Measurements from ENCODE around the gene MAP3K14. TPM values are rescaled to one million over a fixed set of nuclear protein-coding genes. Genes with fewer than 3 reads are reported as not detected.

MAP3K14 gene
- total and polyA plus RNA-seq, 5 experiments from 2014 or later: 0.73 to 37.8 (median 7.2) TPM

DNA sequence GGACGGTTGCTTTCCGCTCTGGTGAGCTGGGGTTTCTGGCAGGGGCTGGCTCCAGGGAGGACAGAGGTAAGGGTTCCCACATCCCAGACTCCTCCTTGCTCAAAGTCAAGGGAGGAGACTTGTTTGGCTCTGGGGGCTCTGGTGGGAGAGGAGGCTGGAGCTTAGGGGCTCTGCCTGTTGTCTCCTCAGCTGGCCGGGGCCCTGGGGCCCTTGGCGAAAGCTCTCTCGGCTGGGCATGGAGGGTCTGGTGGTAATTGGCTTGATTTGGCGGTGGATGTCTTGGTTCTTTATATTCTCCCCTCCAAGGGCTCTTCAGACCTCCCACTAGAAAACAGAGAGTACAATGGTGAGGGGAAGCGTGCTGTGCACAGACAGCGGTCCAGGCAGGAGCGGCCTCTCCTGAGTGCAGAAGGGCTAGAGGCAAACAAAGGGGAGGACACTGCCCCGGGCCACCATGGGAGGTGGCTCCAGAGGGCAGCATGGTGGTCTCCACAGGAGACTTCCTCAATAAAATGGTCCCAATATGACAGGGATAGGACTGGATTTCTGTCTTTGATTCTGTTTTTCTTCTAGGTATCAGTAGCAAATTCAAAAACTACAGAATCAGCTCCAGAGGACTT is 49.3 kb downstream of the MAP3K14 start:
- H3K27me3 Mint-ChIP-seq: no peaks in the 10 kb centered on the region
- H3K36me3 Mint-ChIP-seq: peaks cover 0 to 65% (median 5%) of the 10 kb centered on the region in 3 donors
- POLR2A ChIA-PET: interaction anchor here (1.1 to 47.5 kb wide), 4 partner anchors 11 to 140 kb away, joined by 3 to 1514 read pairs (median 8); partner anchors contain the start of gene FMNL1
- no peaks in the 10 kb centered on the region for H3K9me3 Mint-ChIP-seq
- DNase-seq (peak in 1 of 10 donors; percentile 43), ATAC-seq (no peak)
- peak overlapping the region in 6 of 10 donors; percentile 52 to 85 (median 76) for H3K27ac Mint-ChIP-seq
- H3K4me1 Mint-ChIP-seq: peaks cover 3 to 20% (median 11%) of the 10 kb centered on the region in 4 donors
- H3K4me3 Mint-ChIP-seq: no peak overlapping the region

DNA sequence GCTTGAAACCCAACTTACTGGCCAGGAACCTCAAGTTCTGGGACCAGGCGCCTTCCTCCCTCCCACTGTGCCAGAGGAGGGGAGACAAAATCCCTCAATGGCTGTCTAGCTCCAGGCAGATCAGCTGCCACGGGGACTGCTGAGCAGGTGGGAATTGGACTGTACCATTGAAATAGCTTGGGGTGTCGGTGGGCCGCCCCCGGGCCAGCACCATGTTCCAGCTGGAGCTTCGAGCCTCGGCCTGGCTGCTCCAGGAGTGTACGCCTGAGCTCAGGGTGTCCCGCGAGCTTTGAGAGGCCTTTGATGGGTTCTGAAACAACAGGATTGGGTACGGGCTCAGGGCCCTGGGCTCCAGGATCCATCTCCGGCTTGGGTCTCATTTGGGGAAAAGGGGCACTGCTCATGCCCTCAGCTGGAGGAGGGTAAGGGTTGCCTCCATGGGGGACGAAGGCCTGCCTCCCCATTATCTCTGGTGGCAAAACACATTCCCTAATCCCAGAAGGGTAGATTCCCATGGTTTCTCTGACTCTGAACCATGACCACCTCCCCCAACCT is 50.4 kb downstream of the MAP3K14 start:
- H3K36me3 Mint-ChIP-seq: peaks cover 0 to 55% (median 5%) of the 10 kb centered on the region in 3 donors
- H3K9me3 Mint-ChIP-seq: no peaks in the 10 kb centered on the region
- no peak overlapping the region for H3K4me3 Mint-ChIP-seq
- DNase-seq (peak in 1 of 10 donors; percentile 53), ATAC-seq (no peak)
- H3K4me1 Mint-ChIP-seq: peaks cover 5 to 28% (median 14%) of the 10 kb centered on the region in 4 donors
- POLR2A ChIA-PET: interaction anchor here (1.0 to 47.5 kb wide), 4 partner anchors 10 to 50 kb away, joined by 3 to 1514 read pairs (median 8); partner anchors contain the start of gene FMNL1
- H3K27me3 Mint-ChIP-seq: no peaks in the 10 kb centered on the region
- H3K27ac Mint-ChIP-seq: peak overlapping the region in 2 of 10 donors; percentile 39 to 69

DNA sequence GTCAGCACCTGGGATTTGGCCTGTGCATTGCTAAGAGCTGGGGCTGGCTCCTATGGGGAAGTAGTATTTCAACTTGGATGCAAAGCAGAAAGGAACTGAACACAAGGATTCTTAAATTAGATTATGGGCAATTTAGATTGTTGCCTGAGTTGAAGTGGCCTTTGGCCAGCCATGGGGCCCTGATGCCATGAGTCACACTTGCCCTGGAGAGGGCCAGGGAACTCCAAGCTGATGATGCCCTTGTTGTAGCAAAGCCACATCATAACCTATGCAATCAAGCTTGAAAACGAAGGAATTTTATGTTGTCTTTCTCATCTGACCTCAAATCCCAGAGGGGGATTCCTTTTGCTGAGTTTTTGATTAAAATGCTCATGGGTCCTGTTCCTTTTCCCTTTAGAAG is 51.0 kb downstream of the MAP3K14 start:
- peaks cover 9 to 31% (median 18%) of the 10 kb centered on the region in 4 donors for H3K4me1 Mint-ChIP-seq
- H3K27me3 Mint-ChIP-seq: no peaks in the 10 kb centered on the region
- peak overlapping the region in 5 of 10 donors; percentile 37 to 74 (median 59) for H3K27ac Mint-ChIP-seq
- no peaks in the 10 kb centered on the region for H3K9me3 Mint-ChIP-seq
- no peak overlapping the region for H3K4me3 Mint-ChIP-seq
- ATAC-seq: no peak
- DNase-seq: no peak
- POLR2A ChIA-PET: interaction anchor here (0.6 to 47.5 kb wide), 4 partner anchors 9 to 122 kb away, joined by 3 to 1514 read pairs (median 9); partner anchors contain the start of gene FMNL1
- H3K36me3 Mint-ChIP-seq: peaks cover 0 to 52% (median 5%) of the 10 kb centered on the region in 3 donors

DNA sequence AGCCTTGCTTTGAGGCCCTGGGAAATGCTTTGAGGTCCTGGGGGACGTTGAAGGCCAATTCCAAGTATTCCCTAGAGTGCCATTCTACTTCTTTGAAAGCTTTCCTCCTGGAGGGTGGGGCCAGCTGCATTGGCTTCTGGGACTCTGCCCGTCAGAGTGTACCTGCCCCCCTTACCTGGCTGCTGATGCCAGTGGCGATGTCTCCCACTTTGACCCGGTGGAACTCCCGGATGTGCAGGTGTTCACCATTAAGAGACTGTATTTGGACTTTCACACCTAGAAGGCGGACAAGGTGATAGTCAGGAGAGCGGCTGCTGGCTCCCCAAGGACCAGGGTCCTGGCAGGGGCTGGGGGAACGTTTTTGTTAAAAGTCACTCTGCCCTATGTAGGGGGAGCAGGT is 51.8 kb downstream of the MAP3K14 start:
- ATAC-seq: no peak
- peak overlapping the region in 1 of 10 donors; percentile 6 for H3K4me3 Mint-ChIP-seq
- peaks cover 0 to 54% (median 4%) of the 10 kb centered on the region in 3 donors for H3K36me3 Mint-ChIP-seq
- peaks cover 16 to 35% (median 24%) of the 10 kb centered on the region in 4 donors for H3K4me1 Mint-ChIP-seq
- no peaks in the 10 kb centered on the region for H3K9me3 Mint-ChIP-seq
- DNase-seq: peak in 1 of 10 donors; percentile 42
- peak overlapping the region in 3 of 10 donors; percentile 43 to 56 (median 47) for H3K27ac Mint-ChIP-seq
- POLR2A ChIA-PET: interaction anchor here (2.9 to 47.5 kb wide), 2 partner anchors 9 to 34 kb away, joined by 13 to 1514 read pairs; partner anchors contain the start of gene FMNL1
- H3K27me3 Mint-ChIP-seq: no peaks in the 10 kb centered on the region

DNA sequence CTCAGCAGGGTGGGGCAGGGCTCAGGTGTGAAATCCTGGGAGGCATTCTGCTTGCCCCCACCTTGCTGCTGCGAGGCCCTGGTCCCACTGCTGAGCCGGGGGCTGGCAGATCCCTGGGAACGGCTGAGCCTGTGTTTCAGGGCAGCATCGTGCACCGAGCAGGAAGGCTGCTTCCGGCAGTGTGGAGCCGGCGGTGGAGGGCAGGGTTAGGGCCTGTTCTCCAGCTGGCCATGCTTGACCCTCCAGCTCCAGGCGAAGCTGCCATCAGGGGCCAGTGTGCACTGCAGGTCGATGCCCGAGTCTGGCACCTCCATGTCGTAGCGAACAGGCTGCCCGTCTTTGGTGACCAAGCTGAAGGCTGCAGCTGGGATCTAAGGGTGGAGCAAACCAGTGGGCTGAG is 52.4 kb downstream of the MAP3K14 start:
- no peak overlapping the region for H3K4me3 Mint-ChIP-seq
- H3K4me1 Mint-ChIP-seq: peaks cover 16 to 35% (median 24%) of the 10 kb centered on the region in 4 donors
- peak in 1 of 10 donors; percentile 54 for DNase-seq
- ATAC-seq: no peak
- H3K27me3 Mint-ChIP-seq: no peaks in the 10 kb centered on the region
- H3K9me3 Mint-ChIP-seq: no peaks in the 10 kb centered on the region
- peak overlapping the region in 3 of 10 donors; percentile 47 to 56 (median 49) for H3K27ac Mint-ChIP-seq
- H3K36me3 Mint-ChIP-seq: peaks cover 0 to 48% (median 0%) of the 10 kb centered on the region in 3 donors
- POLR2A ChIA-PET: interaction anchor here (2.9 to 47.5 kb wide), 2 partner anchors 8 to 33 kb away, joined by 13 to 1514 read pairs; partner anchors contain the start of gene FMNL1

DNA sequence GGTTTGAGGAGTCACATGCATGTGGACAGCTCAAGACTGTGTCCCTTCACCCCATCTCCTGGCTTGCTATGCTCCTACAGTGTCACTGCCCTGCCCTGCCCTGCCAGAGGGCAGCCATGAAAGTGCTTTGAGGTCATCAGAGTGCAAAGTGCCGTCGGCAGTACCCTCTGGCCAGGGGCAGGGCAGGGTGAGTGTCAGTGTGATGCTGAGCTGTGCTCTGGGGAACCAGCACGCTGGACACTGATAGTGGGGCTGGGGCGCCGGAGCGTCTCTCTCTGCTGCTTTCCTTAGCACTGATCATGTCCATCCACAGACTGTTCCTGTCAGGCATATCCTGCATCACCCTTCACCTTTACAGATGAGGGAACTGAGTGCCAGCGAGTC is 53.4 kb downstream of the MAP3K14 start:
- Mint-ChIP-seq H3K27ac (peak overlapping the region in 7 of 10 donors; percentile 37 to 93 (median 76)), H3K4me3 (peak overlapping the region in 4 of 10 donors; percentile 23 to 68 (median 48)), H3K27me3 (no peaks in the 10 kb centered on the region), H3K4me1 (peaks cover 19 to 35% (median 30%) of the 10 kb centered on the region in 4 donors), H3K36me3 (peaks cover 0 to 43% (median 0%) of the 10 kb centered on the region in 3 donors), H3K9me3 (no peaks in the 10 kb centered on the region)
- DNase-seq: peak in 1 of 10 donors; percentile 38
- ATAC-seq: no peak
- POLR2A ChIA-PET: interaction anchor here (1.1 to 47.5 kb wide), 5 partner anchors 10 to 54 kb away, joined by 3 to 1514 read pairs (median 5); partner anchors contain the start of genes FMNL1 and MAP3K14

DNA sequence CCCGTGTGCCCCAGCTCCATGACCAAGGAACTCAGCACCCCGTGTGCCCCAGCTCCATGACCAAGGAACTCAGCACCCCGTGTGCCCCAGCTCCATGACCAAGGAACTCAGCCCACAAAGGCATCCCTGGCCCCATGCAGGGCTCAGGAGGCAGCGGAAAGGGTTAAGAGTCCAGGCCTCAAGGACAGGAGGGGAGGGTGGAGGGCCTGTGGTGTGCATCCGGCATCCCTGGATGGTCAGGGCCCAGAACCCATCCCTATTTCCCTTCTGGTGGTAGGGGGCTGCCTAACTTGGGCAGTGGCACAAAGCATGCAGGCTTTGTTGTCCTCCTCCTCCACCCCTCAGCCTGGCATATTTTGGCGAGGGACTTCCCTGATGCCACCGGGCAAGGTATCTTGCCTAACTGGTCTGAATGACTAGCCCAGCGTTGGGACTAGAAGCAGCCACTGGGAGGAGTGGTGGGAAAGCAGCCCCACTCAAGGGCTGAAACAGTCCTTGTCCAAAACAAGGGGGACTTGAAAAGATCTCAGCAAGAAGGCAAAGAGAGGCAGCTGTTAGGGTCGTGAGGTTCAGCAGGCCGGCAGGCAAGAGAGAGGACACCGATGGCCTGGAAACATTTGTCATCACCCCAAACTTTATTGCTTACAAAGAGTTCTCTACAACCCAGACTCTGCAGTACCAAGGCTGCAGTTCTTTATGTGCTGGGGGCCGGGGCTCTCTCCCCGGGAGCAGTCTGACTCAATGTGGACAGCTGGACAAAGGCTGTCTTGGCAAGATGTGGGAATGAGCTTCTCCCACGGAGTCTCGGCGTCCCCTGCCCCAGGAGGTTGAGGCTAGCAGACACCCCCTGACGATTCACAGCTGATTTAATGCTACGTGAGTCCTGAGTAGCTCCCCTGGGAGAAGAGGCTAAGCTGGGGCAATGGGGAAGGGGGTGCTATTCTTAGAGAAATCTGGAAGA is 54.0 kb downstream of the MAP3K14 start:
- peaks cover 0 to 37% (median 0%) of the 10 kb centered on the region in 3 donors for H3K36me3 Mint-ChIP-seq
- peaks cover 19 to 36% (median 31%) of the 10 kb centered on the region in 4 donors for H3K4me1 Mint-ChIP-seq
- H3K4me3 Mint-ChIP-seq: peak overlapping the region; percentile 78 to 91 (median 84)
- H3K27me3 Mint-ChIP-seq: no peaks in the 10 kb centered on the region
- DNase-seq: peak in 1 of 10 donors; percentile 43
- ATAC-seq: no peak
- POLR2A ChIA-PET: interaction anchor here (0.6 to 47.5 kb wide), 6 partner anchors 11 to 54 kb away, joined by 3 to 1514 read pairs (median 4); partner anchors contain the start of genes FMNL1 and MAP3K14
- peak overlapping the region; percentile 45 to 93 (median 88) for H3K27ac Mint-ChIP-seq
- no peaks in the 10 kb centered on the region for H3K9me3 Mint-ChIP-seq

DNA sequence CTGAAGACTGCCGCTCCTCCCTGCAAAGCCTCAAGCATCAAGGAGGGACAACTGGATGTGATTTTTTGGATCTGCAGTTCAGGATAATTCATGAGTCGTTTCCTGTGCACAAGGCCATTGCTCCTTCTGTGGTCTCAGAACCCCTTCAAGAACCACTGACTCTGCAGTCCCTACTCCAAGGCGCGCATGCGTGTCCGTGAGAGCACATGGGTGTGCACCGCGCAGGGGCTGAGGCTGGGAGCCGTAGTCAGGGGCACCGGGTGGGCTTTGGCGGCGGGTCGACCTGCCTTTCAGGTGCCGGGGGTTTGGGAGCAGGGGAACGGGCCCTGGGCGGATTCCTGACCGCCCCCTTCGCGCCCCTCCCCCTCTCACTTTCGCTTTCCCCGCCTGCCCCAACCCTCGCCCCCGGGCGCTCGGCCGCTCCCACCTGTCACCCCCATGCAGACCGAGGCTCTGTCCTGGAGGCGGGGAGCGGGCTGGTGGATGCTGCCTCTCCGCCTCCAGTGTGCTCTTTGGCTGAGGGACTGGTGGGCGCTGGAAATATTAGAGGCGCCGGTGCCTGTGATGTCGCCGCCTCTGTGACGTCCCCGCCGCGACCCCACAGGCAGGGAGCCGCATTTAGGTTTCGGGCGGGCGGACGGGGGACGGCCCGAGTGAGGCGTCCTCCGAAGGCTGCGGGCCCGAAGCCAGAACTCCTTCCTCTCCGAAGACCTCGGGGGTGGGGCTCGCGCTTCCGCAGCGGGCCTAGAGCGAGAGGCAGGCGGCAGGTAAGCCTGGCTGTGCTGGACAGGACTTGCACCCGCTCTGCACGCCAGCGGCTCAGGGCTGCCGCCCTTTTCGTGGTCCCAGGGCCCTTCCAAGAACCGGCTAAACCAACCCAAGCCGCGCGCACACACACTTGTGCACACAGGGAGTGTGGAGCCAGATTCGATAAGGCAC is 55.0 kb downstream of the MAP3K14 start, which contains the start of gene SPATA32:
TSS of gene SPATA32 (minus strand) at position 518 of the 939 bp plus-strand sequence. CDS start at position 440, 78 bp downstream.
- ATAC-seq (peak; percentile 86), DNase-seq (peak; percentile 59 to 87 (median 70))
- peak within 1 kb of the TSS; percentile 78 to 91 (median 84) for H3K4me3 Mint-ChIP-seq
- H3K4me1 Mint-ChIP-seq: peaks cover 25 to 45% (median 38%) of the 10 kb centered on the region in 4 donors
- H3K36me3 Mint-ChIP-seq: peaks cover 0 to 28% (median 0%) of the 10 kb centered on the region in 3 donors
- H3K27me3 Mint-ChIP-seq: no peaks in the 10 kb centered on the region
- POLR2A ChIA-PET: interaction anchor here (0.6 to 47.5 kb wide), 7 partner anchors 10 to 54 kb away, joined by 3 to 1514 read pairs (median 5); partner anchors contain the start of gene FMNL1
- no peaks in the 10 kb centered on the region for H3K9me3 Mint-ChIP-seq
- peak within 1 kb of the TSS; percentile 49 to 93 (median 88) for H3K27ac Mint-ChIP-seq

DNA sequence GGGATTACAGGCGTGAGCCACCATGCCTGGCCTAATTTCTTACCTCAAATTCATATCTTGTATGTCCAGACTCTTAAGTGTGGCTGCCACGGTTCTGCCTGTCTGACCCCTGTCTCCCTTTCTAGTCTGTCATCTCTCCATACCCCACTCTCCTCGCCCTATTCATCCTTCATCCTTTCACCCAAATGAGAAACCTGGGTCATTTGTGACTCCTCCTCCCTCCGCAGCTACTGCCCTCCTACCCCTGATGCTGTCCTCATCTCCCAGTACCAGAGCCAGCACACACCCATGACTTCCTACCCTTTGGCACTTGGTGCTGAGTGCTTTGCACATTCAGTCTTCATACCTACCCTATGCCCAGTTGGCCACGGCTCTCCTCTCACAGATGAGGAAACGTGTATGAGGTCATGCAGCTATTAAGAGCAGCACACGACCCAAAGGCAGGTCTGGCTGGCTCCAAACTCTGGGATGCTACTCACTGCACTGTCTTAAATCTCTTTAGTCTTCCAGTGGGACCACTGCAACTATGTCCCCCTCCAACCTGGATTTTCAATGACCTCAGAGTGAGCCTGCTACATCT is 56.5 kb downstream of the MAP3K14 start:
- Mint-ChIP-seq H3K27me3 (no peaks in the 10 kb centered on the region), H3K4me3 (peak overlapping the region in 9 of 10 donors; percentile 7 to 86 (median 54)), H3K4me1 (peaks cover 30 to 57% (median 48%) of the 10 kb centered on the region in 4 donors), H3K36me3 (peaks cover 0 to 19% (median 0%) of the 10 kb centered on the region in 3 donors), H3K9me3 (no peaks in the 10 kb centered on the region), H3K27ac (peak overlapping the region; percentile 30 to 91 (median 84))
- DNase-seq: peak in 1 of 10 donors; percentile 40
- ATAC-seq: no peak
- POLR2A ChIA-PET: interaction anchor here (0.6 to 47.5 kb wide), 3 partner anchors 29 to 1107 kb away, joined by 3 to 1514 read pairs (median 4); partner anchors contain the start of gene FMNL1

DNA sequence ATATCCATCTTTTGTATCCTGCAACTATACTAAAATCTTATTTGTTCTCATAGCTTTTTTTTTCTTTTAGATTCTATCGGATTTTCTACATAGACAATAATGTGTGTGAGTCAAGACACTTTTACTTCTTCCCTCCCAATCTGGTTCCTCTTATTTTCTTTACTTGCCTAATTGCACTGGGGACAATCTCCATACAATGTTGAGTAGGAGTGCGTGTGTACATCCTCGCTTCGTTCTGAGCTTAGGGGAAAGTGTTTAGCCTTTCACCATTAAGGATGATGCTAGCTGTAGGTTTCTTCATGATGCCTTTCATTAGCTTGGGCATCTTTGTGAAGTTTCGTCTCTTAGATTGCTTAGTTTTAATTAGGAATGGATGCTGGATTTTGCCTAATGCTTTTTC is 57.8 kb downstream of the MAP3K14 start:
- H3K4me1 Mint-ChIP-seq: peaks cover 35 to 66% (median 59%) of the 10 kb centered on the region in 4 donors
- H3K9me3 Mint-ChIP-seq: no peaks in the 10 kb centered on the region
- POLR2A ChIA-PET: interaction anchor here (1.3 to 47.5 kb wide), 2 partner anchors 9 to 28 kb away, joined by 4 to 1514 read pairs; partner anchors contain the start of gene FMNL1
- H3K36me3 Mint-ChIP-seq: peaks cover 0 to 13% (median 0%) of the 10 kb centered on the region in 3 donors
- DNase-seq: no peak
- peak overlapping the region in 3 of 10 donors; percentile 2 to 44 (median 26) for H3K27ac Mint-ChIP-seq
- H3K27me3 Mint-ChIP-seq: no peaks in the 10 kb centered on the region
- ATAC-seq: no peak
- H3K4me3 Mint-ChIP-seq: no peak overlapping the region
